DOHH2 (cell line): ENCODE data around the gene SUFU.

Source experiments
- EZH2phosphoT487 ChIP-seq: fragments of 200-600 bp; sonication (generic); IDR thresholded peaks from 2 replicates; pipeline ENCODE4 v1.6.1; 2017; ENCODE audit warnings: borderline replicate concordance, mild to moderate bottlenecking, antibody characterized with exemption, low read length, moderate library complexity, mixed read lengths
- TF ChIP-seq, protein P1 (sequence below): fragments of 200-600 bp; sonication (generic); IDR thresholded peaks from one replicate; pipeline ENCODE4 v1.5.1; 2014; ENCODE audit warnings: antibody characterized with exemption, mild to moderate bottlenecking, low read depth, low read length; ENCODE audit not compliant: poor library complexity, severe bottlenecking

DNA sequence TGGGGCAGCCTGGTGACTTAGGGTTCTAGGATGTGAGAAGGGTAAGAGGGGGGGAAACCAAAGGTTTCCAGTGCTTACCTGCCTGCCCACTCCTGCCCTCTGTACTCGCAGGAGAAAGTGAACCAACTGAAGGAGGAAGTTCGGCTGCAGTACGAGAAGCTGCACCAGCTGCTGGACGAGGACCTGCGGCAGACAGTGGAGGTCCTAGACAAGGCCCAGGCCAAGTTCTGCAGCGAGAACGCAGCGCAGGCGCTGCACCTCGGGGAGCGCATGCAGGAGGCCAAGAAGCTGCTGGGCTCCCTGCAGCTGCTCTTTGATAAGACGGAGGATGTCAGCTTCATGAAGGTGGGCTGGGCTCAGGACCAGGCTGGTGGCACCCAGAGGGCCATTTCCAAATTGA lies 151.2 kb downstream of the SUFU start:
- TF ChIP-seq, protein P1, sequence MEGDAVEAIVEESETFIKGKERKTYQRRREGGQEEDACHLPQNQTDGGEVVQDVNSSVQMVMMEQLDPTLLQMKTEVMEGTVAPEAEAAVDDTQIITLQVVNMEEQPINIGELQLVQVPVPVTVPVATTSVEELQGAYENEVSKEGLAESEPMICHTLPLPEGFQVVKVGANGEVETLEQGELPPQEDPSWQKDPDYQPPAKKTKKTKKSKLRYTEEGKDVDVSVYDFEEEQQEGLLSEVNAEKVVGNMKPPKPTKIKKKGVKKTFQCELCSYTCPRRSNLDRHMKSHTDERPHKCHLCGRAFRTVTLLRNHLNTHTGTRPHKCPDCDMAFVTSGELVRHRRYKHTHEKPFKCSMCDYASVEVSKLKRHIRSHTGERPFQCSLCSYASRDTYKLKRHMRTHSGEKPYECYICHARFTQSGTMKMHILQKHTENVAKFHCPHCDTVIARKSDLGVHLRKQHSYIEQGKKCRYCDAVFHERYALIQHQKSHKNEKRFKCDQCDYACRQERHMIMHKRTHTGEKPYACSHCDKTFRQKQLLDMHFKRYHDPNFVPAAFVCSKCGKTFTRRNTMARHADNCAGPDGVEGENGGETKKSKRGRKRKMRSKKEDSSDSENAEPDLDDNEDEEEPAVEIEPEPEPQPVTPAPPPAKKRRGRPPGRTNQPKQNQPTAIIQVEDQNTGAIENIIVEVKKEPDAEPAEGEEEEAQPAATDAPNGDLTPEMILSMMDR: no peak
- TF ChIP-seq EZH2phosphoT487: no peak
